SK-N-SH treated with all-trans-retinoic acid at 6 μM for 48 hours (cell line): ENCODE data around the gene EML1.
A peak's percentile ranks its signal among the peaks of the same experiment; 100 is the strongest.

Source experiments
- ATAC-seq: fragments of 200-7000 bp; cut with Tn5 transposase; 3 replicates; pipeline ENCODE4 v1.9.1; 2020; ENCODE audit warnings: mild to moderate bottlenecking, moderate library complexity
- ARNTL ChIP-seq: fragments of 450-650 bp; formaldehyde crosslinking; IDR thresholded peaks from 2 replicates; pipeline ENCODE4 v1.5.0; 2020; ENCODE audit warnings: low read depth, mild to moderate bottlenecking, moderate library complexity, borderline replicate concordance
- CSDC2 ChIP-seq: fragments of 250-450 bp; sonication (Bioruptor Pico); IDR thresholded peaks from 2 replicates; pipeline ENCODE4 v1.5.0; 2020; ENCODE audit warnings: mild to moderate bottlenecking, moderate library complexity
- ESRRG ChIP-seq: fragments of 250-450 bp; sonication (Bioruptor Pico); IDR thresholded peaks from 2 replicates; pipeline ENCODE4 v1.6.1; 2021; ENCODE audit warnings: mild to moderate bottlenecking
- GLIS3 ChIP-seq: fragments of 250-450 bp; sonication (Bioruptor Pico); IDR thresholded peaks from 2 replicates; pipeline ENCODE4 v1.5.0; 2020; ENCODE audit warnings: mild to moderate bottlenecking, moderate library complexity
- ISL1 ChIP-seq: fragments of 250-450 bp; sonication (Bioruptor Pico); IDR thresholded peaks from 2 replicates; pipeline ENCODE4 v2.1.2; 2022; ENCODE audit warnings: mild to moderate bottlenecking, moderate library complexity
- OSR1 ChIP-seq: fragments of 250-450 bp; sonication (Bioruptor Pico); IDR thresholded peaks from 2 replicates; pipeline ENCODE4 v1.8.0; 2022; ENCODE audit warnings: moderate library complexity, mild to moderate bottlenecking, inconsistent platforms
- RARB ChIP-seq: fragments of 250-450 bp; sonication (Bioruptor Pico); IDR thresholded peaks from 2 replicates; pipeline ENCODE4 v1.8.0; 2021; ENCODE audit warnings: mild to moderate bottlenecking, moderate library complexity
- SNAI2 ChIP-seq: fragments of 250-450 bp; sonication (Bioruptor Pico); IDR thresholded peaks from 2 replicates; pipeline ENCODE4 v1.5.0; 2020; ENCODE audit warnings: mild to moderate bottlenecking, moderate library complexity
- TCF4 ChIP-seq: fragments of 250-450 bp; sonication (Bioruptor Pico); IDR thresholded peaks from 2 replicates; pipeline ENCODE4 v1.8.0; 2021; ENCODE audit warnings: mild to moderate bottlenecking, moderate library complexity, borderline replicate concordance
- TOX ChIP-seq: fragments of 250-450 bp; sonication (Bioruptor Pico); IDR thresholded peaks from 2 replicates; pipeline ENCODE4 v1.8.0; 2021; ENCODE audit warnings: mild to moderate bottlenecking, moderate library complexity, borderline replicate concordance
- ZC3H10 ChIP-seq: fragments of 250-450 bp; sonication (Bioruptor Pico); IDR thresholded peaks from 2 replicates; pipeline ENCODE4 v1.5.1; 2021; ENCODE audit warnings: mild to moderate bottlenecking, moderate library complexity
- ZFP3 ChIP-seq: fragments of 250-450 bp; sonication (Bioruptor Pico); IDR thresholded peaks from 2 replicates; pipeline ENCODE4 v1.5.0; 2020; ENCODE audit warnings: mild to moderate bottlenecking, moderate library complexity
- ZNF565 ChIP-seq: fragments of 450-650 bp; formaldehyde crosslinking; conservative IDR thresholded peaks from 2 replicates; pipeline ENCODE4 v1.5.0; 2020; ENCODE audit warnings: low read depth, mild to moderate bottlenecking, moderate library complexity
- ZNF70 ChIP-seq: fragments of 450-650 bp; formaldehyde crosslinking; IDR thresholded peaks from 2 replicates; pipeline ENCODE4 v1.5.0; 2020; ENCODE audit warnings: mild to moderate bottlenecking, moderate library complexity
- ZNF8 ChIP-seq: fragments of 450-650 bp; formaldehyde crosslinking; IDR thresholded peaks from 2 replicates; pipeline ENCODE4 v1.5.0; 2020; ENCODE audit warnings: mild to moderate bottlenecking, moderate library complexity
- TF ChIP-seq, protein P1 (sequence below): fragments of 250-450 bp; sonication (Bioruptor Pico); IDR thresholded peaks from 2 replicates; pipeline ENCODE4 v1.5.1; 2020; ENCODE audit warnings: low read depth, mild to moderate bottlenecking, moderate library complexity
- TF ChIP-seq, protein P2 (sequence below): fragments of 250-450 bp; sonication (Bioruptor Pico); IDR thresholded peaks from 2 replicates; pipeline ENCODE4 v1.5.0; 2020; ENCODE audit warnings: mild to moderate bottlenecking, moderate library complexity
- TF ChIP-seq, protein P3 (sequence below): fragments of 250-450 bp; sonication (Bioruptor Pico); IDR thresholded peaks from 2 replicates; pipeline ENCODE4 v1.5.1; 2021; ENCODE audit warnings: mild to moderate bottlenecking, moderate library complexity
- TF ChIP-seq, protein P4 (sequence below): fragments of 250-450 bp; sonication (Bioruptor Pico); IDR thresholded peaks from 2 replicates; pipeline ENCODE4 v1.8.0; 2020; ENCODE audit warnings: mild to moderate bottlenecking, moderate library complexity, borderline replicate concordance

The EML1 gene

DNA sequence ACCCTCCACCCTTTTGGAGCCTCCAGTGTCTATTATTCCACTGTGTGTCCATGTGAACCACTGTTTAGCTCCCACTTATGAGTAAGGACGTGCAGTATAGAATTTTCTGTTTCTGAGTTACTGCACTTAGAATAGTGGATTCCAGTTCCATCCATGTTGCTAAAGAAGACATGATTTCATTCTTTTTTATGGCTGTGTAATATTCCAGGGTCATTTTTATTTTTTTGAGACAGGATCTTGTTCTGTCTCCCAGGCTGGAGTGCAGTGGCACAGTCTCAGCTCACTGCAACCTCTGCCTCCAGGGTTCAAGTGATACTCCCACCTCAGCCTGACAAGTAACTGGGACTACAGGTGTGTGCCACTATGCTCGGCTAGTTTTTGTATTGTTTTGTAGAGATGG is 31.6 kb downstream of the EML1 start:
- TF ChIP-seq, protein P1, sequence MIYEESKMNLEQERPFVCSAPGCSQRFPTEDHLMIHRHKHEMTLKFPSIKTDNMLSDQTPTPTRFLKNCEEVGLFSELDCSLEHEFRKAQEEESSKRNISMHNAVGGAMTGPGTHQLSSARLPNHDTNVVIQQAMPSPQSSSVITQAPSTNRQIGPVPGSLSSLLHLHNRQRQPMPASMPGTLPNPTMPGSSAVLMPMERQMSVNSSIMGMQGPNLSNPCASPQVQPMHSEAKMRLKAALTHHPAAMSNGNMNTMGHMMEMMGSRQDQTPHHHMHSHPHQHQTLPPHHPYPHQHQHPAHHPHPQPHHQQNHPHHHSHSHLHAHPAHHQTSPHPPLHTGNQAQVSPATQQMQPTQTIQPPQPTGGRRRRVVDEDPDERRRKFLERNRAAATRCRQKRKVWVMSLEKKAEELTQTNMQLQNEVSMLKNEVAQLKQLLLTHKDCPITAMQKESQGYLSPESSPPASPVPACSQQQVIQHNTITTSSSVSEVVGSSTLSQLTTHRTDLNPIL (CRISPR knock-in tag) = no peak
- ATAC-seq = no peak

DNA sequence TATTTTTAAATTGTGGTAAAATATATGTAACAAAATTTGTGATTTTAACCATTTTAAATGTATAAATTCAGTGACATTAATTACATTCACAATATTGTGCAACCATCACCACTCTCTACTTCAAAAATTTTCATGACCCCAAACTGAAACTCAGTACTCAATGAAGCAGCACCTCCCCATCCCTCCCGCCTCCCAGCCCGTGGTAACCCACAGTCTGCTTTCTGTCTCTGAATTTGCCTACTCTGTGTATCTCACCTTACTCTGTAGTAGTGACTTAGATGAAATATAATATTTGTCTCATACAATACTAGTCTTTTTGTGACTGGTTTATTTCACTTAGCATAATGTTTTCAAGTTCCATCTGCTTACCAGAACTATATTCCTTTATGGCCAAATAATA is 36.2 kb downstream of the EML1 start:
- no peak for ATAC-seq
- no peak for TF ChIP-seq ARNTL (CRISPR knock-in tag)
- no peak for TF ChIP-seq OSR1 (CRISPR knock-in tag)
- no peak for TF ChIP-seq TOX (CRISPR knock-in tag)
- TF ChIP-seq CSDC2 (CRISPR knock-in tag) = no peak
- TF ChIP-seq GLIS3 (CRISPR knock-in tag) = no peak
- TF ChIP-seq, all 23 proteins: peak for 0

DNA sequence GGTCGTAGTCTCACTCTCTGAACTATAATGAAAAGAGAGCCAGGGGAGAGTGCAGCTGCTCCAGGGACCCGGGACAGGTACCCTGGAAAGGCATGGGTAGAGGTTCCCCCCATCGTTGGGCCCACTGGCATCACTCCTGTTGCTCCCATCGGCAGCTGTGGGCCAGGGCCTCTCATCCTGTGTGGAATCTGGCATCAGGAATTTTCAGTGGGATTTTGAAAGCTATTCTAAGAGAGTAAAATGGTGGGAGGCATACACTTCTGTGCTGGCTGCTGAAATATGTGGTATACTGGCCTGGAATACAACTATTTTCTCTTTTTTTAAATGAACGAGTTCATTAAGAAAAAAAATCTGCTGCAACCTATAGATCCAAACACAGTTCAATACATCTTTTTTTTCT is 38.1 kb downstream of the EML1 start:
- no peak for TF ChIP-seq ISL1 (CRISPR knock-in tag)
- ATAC-seq = no peak

DNA sequence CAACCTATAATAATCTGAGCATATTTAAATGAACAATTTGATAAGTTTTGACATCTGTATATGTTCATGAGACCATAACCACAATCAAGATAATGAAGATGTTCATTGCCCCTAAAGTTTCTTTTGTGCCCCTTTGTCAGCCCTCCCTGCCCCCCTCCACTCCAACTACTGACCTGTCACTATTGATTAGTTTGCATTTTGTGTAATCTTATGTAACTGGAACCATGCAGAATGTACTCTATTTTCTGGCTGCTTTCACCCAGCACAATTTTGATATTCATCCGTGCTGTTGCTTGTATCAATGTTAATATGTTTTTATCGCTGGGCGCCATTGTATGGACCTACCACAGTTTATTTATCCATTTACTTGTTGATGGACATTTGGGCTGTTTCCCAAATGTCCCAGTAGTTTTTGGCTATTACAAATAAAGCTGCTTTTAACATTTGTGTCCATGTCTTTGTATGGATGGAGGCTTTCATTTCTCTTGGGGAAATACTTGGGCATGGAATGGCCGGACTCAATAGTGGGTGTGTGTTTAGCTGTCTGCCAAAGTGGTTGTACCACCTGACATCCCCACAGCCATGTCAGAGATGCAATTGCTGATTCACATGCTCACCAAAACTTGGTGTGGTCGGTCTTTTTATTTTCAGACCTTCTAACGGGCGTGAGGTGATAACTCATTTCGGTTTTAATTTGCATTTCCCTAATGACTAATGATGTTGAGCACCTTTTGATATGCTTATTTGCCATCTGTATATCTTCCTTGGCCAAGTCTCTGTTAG is 38.9 kb downstream of the EML1 start:
- no peak for ATAC-seq
- TF ChIP-seq RARB (CRISPR knock-in tag) (no peak), OSR1 (CRISPR knock-in tag) (no peak), SNAI2 (CRISPR knock-in tag) (no peak), ZNF8 (CRISPR knock-in tag) (0 out of 2 replicates have a peak, but pooled peaks have one; percentile 38)

DNA sequence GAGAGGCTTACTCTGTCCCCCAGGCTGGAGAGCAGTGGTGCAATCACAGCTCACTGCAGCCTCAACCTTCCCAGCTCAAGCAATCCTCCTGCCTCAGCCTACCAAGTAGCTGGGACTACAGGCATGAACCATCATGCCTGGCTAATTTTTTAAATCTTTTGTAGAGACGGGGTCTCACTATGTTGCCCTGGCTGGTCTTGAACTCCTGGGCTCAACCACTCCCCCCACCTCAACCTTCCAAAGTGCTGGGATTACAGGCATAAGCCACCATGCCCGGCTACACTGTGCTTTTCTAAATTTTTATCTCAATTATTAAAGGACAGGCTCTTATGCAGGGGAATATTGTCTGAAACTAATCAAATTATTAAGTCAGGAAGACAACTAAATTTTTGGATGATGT is 44.6 kb downstream of the EML1 start:
- no peak for ATAC-seq

DNA sequence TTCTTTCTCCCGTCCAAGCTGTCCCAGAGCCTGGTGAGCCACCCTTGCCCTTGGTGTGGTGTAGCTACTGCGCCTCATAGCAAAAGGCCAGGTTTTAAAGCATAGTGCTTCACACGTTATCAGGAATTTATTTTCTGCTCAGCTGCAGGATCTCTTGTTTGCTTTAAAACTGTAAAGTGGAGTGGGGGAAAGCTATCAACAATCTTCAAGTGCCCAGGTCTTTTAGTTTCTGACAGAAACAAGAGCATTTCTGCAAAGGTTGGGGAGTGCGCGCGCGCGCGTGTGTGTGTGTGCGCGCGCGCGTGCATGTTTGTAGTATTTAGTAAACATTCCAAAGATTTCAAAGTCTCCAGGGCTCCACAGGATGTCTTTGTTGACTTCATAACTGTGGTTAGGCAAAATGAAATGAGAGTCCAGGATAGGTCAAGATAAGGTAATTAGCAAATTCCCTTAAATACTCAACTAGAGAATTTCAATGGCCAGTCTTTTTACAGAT is 45.5 kb downstream of the EML1 start:
- TF ChIP-seq ESRRG (CRISPR knock-in tag) (no peak), ISL1 (CRISPR knock-in tag) (peak; percentile 20; the same call in 1 of the 2 replicates), OSR1 (CRISPR knock-in tag) (no peak)
- ATAC-seq = peak; percentile 89

More for the DNA sequence above, 44.6 kb downstream of the EML1 start:
- no peak for TF ChIP-seq ZNF565 (CRISPR knock-in tag)
- TF ChIP-seq GLIS3 (CRISPR knock-in tag) = no peak
- TF ChIP-seq, protein P2, sequence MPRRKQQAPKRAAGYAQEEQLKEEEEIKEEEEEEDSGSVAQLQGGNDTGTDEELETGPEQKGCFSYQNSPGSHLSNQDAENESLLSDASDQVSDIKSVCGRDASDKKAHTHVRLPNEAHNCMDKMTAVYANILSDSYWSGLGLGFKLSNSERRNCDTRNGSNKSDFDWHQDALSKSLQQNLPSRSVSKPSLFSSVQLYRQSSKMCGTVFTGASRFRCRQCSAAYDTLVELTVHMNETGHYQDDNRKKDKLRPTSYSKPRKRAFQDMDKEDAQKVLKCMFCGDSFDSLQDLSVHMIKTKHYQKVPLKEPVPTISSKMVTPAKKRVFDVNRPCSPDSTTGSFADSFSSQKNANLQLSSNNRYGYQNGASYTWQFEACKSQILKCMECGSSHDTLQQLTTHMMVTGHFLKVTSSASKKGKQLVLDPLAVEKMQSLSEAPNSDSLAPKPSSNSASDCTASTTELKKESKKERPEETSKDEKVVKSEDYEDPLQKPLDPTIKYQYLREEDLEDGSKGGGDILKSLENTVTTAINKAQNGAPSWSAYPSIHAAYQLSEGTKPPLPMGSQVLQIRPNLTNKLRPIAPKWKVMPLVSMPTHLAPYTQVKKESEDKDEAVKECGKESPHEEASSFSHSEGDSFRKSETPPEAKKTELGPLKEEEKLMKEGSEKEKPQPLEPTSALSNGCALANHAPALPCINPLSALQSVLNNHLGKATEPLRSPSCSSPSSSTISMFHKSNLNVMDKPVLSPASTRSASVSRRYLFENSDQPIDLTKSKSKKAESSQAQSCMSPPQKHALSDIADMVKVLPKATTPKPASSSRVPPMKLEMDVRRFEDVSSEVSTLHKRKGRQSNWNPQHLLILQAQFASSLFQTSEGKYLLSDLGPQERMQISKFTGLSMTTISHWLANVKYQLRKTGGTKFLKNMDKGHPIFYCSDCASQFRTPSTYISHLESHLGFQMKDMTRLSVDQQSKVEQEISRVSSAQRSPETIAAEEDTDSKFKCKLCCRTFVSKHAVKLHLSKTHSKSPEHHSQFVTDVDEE (CRISPR knock-in tag) = no peak
- TF ChIP-seq ARNTL (CRISPR knock-in tag) = no peak
- TF ChIP-seq ZNF8 (CRISPR knock-in tag) = no peak
- TF ChIP-seq TCF4 (CRISPR knock-in tag) = no peak

DNA sequence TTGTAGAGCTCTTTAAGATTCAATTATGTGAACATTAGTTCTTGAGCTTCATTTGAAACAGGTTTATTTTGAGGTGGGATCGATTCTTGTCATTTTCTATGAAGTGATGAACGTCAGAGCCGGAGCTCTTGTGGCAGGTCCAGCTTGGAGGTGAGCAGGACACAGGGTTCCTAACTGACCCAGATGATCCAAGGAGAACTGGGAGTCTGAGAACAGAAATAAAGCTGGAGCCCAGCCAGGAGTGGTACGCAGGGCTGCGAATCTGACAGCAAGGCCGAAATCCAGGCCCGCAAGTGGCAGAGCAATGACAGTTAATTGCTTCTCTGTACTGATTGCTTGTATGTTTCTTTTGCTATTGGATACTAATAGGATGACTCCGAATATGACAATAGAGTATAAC is 46.5 kb downstream of the EML1 start:
- no peak for ATAC-seq
- TF ChIP-seq ZNF70 (CRISPR knock-in tag) = no peak
- no peak for TF ChIP-seq TOX (CRISPR knock-in tag)
- no peak for TF ChIP-seq ZC3H10 (CRISPR knock-in tag)
- no peak for TF ChIP-seq ISL1 (CRISPR knock-in tag)
- TF ChIP-seq, protein P3, sequence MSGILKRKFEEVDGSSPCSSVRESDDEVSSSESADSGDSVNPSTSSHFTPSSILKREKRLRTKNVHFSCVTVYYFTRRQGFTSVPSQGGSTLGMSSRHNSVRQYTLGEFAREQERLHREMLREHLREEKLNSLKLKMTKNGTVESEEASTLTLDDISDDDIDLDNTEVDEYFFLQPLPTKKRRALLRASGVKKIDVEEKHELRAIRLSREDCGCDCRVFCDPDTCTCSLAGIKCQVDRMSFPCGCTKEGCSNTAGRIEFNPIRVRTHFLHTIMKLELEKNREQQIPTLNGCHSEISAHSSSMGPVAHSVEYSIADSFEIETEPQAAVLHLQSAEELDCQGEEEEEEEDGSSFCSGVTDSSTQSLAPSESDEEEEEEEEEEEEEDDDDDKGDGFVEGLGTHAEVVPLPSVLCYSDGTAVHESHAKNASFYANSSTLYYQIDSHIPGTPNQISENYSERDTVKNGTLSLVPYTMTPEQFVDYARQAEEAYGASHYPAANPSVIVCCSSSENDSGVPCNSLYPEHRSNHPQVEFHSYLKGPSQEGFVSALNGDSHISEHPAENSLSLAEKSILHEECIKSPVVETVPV = no peak
- no peak for TF ChIP-seq OSR1 (CRISPR knock-in tag)
- no peak for TF ChIP-seq TCF4 (CRISPR knock-in tag)
- TF ChIP-seq ZNF8 (CRISPR knock-in tag) = no peak
- no peak for TF ChIP-seq ZFP3
- TF ChIP-seq, protein P4, sequence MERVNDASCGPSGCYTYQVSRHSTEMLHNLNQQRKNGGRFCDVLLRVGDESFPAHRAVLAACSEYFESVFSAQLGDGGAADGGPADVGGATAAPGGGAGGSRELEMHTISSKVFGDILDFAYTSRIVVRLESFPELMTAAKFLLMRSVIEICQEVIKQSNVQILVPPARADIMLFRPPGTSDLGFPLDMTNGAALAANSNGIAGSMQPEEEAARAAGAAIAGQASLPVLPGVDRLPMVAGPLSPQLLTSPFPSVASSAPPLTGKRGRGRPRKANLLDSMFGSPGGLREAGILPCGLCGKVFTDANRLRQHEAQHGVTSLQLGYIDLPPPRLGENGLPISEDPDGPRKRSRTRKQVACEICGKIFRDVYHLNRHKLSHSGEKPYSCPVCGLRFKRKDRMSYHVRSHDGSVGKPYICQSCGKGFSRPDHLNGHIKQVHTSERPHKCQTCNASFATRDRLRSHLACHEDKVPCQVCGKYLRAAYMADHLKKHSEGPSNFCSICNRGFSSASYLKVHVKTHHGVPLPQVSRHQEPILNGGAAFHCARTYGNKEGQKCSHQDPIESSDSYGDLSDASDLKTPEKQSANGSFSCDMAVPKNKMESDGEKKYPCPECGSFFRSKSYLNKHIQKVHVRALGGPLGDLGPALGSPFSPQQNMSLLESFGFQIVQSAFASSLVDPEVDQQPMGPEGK = no peak
- no peak for TF ChIP-seq SNAI2 (CRISPR knock-in tag)
- TF ChIP-seq GLIS3 (CRISPR knock-in tag) = no peak
- TF ChIP-seq, protein P2 (CRISPR knock-in tag) = no peak
